SW480 (cell line): ENCODE measurements around the gene DTWD2.
"Not testable (repeated sequence)": the region's sequence is repeated elsewhere in the genome, so short reads cannot be mapped to it uniquely, and the experiment has no call there.

ENCODE experiments used
- DNase-seq: peaks from one replicate; pipeline ENCODE4 v3.0.0-alpha.2; 2016; ENCODE audit warnings: low spot score

DTWD2 gene

DNA sequence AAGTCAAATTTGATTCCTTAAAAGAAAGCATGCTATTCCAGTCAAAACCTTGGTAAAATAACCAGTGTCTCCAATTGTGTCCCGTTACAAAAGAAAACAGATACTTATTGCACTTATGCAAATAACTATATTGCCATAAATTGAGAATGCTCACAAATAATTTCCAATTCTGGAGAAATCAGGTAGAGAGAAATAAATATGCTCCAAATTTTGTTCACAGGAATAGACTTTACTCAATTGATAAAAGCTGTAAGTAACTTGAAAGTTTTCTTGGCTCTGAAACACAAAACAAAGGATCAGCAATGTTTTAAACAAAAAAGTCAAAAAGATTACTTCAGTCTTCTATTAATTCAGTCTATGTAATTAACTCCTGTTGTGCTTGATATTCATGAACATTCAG is 7.8 kb upstream of the DTWD2 start:
- DNase-seq, result no peak

DNA sequence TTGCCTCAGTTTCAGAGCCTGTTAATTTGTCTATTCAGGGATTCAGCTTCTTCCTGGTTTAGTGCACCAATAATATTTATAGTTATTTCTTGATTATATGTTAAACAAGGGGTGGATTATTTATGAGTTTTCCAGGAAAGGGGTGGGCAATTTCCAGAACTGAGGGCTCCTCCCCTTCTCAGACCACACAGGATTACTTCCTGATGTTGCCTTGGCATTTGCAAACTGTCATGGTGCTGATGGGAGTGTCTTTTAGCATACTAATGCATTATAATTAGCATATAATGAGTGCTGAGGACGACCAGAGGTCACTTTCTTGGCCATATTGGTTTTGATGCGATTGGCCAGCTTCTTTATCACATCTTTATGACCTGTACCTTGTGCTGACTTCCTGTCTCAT is 6.2 kb upstream of the DTWD2 start:
- DNase-seq, result no peak

- not testable (repeated sequence) for DNase-seq
Measured at GRCh38 chr5:118993118-118993517, 4.8 kb upstream of the DTWD2 start.

DNA sequence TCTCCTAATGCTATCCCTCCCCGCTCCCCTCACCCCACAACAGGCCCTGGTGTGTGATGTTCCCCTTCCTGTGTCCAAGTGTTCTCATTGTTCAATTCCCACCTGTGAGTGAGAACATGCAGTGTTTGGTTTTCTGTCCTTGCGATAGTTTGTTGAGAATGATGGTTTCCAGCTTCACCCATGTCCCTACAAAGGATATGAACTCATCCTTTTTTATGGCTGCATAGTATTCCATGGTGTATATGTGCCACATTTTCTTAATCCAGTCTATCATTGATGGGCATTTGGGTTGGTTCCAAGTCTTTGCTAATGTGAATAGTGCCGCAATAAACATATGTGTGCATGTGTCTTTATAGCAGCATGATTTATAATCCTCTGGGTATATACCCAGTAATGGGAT is 3.7 kb upstream of the DTWD2 start:
- not testable (repeated sequence) for DNase-seq

- no peak for DNase-seq
Measured at GRCh38 chr5:118990582-118990981, 2.2 kb upstream of the DTWD2 start.

DNA sequence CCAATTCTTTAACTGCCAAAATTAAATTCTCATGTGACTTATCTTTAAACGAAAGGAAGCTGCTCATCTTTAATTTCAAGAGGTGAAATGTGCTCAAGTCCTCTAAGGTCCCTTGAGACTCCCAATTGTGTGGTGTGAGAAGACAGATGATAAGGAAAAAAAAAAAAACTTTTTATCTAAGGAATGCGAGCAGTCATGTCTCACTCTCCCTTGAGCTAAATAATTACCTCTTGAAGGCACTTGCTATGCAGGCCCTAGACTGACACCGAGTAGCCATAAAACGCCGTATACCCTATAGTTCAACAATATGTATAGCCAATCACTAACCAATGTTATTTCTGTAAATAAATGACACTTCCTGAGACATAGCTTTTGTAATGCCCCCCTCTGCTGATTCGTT is 1.5 kb upstream of the DTWD2 start:
- no peak for DNase-seq

GRCh38 chr5:118988866-118989180 is 476 bp upstream of the DTWD2 start:
- peak; percentile 45 for DNase-seq

DNA sequence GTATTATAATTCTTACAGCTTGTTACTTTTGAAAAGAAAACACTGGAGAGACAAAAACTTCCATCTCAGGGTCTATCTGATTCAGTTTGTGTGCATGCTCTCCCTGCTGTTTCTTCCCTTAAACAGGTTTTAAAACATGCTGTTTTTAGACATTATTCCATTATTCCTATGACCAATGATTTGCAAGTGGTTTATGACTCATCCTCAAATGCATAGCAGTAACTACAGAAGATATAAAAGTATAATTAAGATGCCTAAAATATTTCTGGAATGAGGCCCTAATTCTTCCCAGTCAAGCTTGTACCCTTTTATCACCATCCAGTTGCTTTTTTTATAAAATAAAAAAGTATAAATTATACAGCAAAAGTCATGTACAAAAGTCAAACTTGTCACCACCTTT is 3.7 kb downstream of the DTWD2 start:
- no peak for DNase-seq

DNA sequence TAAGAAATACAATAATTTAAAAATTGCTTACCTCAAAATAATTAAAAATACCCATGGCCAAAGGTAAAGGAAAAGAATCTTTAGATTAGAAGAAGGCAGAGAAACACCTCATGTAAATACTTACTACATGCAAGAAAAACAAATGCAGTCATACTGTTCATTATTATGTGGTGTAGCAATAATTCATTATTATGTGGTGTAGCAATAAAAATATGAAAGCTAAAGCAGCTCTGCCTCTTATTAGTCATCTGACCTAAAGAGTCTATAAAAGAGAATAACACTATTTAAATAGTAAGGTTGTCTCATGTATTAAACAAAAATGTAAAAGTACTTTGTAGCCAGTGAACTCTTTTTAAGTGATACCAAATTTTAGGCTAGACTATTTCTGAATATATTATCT is 6.6 kb downstream of the DTWD2 start:
- DNase-seq, result peak; percentile 33

DNA sequence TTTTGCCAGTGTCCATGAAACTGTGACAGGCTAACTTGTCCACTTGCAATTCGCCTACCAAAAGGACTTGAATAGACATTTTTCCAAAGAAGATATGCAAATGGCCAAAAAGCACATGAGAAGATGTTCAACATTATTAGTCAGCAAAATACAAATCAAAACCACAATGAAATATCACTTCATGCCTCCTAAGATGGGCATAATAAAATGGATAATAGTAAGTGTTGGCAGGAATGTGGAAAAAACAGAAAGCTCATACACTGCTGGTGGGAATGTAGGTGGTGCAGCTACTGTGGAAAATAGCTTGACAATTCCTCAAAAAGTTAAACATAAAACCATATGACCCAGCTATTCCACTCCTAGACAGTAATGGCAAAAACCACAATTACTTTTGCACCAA is 7.9 kb downstream of the DTWD2 start:
- no peak for DNase-seq

DNA sequence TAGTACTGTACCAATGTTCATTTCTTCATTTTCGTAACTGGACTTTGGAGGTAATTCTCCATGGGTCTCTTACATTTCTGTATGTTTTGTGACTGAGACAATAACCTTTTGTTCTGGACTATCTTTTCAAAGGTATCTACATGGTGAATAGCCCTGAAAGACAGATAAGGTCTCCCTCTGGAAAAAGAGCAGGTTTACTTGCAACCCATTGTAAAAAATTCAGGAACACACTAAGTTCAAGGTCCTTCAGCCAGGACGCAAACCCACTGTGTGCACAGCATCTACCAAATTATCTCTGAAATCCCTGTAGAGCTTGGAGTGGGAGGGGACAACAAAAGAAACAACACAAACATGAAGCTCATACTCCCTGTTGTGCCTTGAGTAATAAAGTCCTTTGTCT is 8.3 kb downstream of the DTWD2 start:
- DNase-seq, result no peak

DNA sequence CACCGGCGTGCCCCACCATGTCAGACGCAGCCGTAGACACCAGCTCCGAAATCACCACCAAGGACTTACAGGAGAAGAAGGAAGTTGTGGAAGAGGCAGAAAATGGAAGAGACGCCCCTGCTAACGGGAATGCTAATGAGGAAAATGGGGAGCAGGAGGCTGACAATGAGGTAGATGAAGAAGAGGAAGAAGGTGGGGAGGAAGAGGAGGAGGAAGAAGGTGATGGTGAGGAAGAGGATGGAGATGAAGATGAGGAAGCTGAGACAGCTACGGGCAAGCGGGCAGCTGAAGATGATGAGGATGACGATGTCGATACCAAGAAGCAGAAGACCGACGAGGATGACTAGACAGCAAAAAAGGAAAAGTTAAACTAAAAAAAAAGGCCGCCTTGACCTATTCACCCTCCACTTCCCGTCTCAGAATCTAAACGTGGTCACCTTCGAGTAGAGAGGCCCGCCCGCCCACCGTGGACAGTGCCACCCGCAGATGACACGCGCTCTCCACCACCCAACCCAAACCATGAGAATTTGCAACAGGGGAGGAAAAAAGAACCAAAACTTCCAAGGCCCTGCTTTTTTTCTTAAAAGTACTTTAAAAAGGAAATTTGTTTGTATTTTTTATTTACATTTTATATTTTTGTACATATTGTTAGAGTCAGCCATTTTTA is 14.4 kb downstream of the DTWD2 start:
- DNase-seq, result not testable (repeated sequence)

GRCh38 chr5:118968925-118969375 is 19.4 kb downstream of the DTWD2 start:
- no peak for DNase-seq

DNA sequence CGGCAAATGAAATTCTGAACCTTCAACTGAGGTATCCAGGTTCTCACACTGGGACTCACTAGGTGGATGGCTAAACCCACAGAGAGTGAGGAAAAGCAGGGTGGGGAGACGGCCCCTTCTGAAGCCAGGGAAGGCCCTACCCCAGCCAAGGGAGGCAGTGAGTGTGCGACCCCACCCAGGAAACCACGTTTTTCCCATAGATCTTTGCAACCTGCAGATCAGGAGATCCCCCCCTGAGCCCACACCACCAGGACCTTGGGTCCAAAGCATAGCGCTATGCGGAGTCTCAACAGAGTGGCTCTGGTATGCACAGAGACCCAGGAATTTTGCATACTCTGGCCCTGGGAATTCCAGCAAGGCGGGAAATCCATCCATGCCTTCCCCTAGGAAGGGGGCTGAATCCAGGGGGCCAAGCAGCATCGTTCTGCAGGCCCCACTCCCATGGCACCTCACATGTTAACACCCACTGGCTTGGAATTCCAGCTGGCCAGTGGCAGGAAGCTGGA is 19.9 kb downstream of the DTWD2 start:
- DNase-seq, result no peak

- no peak for DNase-seq
Measured at GRCh38 chr5:118967059-118967508, 21.3 kb downstream of the DTWD2 start.

DNA sequence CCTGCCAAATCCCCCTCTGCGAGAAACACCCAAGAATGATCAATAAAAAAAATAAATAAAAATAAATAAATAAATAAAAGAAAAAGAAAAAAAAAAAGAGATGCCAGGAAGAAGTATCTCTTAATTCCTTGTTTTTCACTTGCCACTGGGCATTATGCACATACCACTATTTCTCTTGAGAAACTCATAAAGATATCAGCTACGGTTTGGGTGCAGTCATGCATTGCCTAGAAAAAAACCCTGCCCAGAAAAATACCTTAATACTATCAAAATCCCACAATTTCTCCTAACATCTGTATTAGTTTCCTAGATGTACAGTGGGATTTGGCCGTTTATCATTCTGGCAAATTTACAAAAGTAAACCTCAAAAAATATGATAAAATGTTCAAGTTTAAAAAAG is 22.5 kb downstream of the DTWD2 start:
- DNase-seq, result no peak

DNA sequence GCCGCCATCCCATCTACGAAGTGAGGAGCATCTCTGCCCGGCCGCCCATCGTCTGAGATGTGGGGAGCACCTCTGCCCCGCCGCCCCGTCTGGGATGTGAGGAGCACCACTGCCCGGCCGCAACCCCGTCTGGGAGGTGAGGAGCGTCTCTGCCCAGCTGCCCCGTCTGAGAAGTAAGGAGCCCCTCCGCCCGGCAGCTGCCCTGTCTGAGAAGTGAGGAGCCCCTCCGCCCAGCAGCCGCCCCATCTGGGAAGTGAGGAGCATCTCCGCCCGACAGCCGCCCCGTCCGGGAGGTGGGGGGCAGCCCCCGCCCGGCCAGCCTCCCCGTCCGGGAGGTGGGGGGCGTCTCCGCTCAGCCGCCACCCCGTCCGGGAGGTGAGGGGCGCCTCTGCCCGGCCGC is 23.4 kb downstream of the DTWD2 start:
- not testable (repeated sequence) for DNase-seq

GRCh38 chr5:118964388-118964787 is 24.0 kb downstream of the DTWD2 start:
- DNase-seq, result not testable (repeated sequence)

DNA sequence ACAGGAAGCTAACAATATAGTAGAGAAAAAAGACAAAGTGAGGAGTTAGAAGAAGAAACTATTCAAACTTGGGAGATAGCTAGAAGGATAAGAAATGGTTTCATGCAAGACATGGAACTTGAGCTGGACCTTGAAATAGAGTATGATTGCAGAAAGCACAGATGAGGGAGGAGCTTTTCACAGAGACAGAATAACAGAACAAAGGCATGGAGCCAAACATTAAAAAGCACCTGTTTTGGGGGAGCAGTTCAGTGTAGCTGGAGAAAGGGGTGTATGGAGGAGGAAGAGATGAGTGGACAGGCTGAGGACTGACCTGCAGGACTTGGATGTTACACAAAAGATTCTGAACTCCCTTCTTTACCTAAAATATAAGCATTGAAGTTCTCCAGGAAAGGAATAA is 25.2 kb downstream of the DTWD2 start:
- DNase-seq, result no peak

DNA sequence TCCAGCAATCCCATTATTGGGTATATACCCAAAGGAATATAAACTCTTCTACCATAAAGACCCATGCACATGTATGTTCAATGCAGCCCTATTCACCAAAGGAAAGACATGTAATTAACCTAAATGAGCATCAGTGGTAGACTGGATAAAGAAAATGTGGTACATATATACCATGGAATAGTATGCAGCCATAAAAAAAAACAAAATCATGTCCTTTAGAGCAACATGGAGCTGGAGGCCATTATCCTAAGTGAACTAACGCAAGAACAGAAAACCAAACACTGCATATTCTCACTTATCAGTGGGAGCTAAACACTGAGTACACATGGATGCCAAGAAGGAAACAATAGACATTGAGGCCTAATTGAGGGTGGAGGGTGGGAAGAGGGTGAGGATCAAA is 27.8 kb downstream of the DTWD2 start:
- DNase-seq, result no peak

- DNase-seq, result peak; percentile 43
Measured at GRCh38 chr5:118956727-118957126, 31.6 kb downstream of the DTWD2 start.

DNA sequence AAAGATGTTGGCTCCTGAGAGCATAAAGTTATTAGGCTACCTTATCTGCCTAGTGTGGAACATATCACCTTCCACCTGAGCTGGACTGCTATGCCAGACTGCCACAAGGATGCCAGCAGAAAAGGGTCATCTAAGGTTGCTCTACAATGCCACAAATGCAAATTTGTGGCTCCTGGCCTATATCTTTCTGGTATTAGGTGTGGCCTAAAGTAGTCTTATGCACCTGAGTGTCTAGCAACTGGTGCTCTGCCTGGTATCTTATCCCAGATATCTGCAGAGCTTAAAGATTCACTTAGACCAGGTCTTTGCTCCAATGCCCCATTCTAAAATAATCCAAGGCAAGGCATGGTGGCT is 34.7 kb downstream of the DTWD2 start:
- DNase-seq, result no peak

- DNase-seq, result no peak
Measured at GRCh38 chr5:118952992-118953651, 35.2 kb downstream of the DTWD2 start.

DNA sequence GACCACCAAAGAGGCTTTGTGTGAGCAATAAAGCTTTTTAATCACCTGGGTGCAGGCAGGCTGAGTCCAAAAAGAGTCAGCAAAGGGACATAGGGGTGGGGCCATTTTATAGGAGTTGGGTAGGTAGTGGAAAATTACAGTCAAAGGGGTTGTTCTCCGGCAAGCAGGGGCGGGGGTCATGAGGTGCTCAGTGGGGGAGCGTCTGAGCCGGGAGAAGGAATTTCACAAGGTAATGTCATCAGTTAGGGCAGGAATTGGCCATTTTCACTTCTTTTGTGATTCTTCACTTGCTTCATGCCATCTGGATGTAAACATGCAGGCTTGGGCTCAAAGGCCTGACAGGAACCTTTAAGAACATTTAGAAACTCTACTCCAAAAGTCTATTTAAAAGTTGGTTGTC is 36.0 kb downstream of the DTWD2 start:
- not testable (repeated sequence) for DNase-seq
